HepG2 (cell line): ENCODE measurements around the gene GTF2H1. TPM values are rescaled to one million over a fixed set of nuclear protein-coding genes. Genes with fewer than 3 reads are reported as not detected.

Source experiments
- ARID2 ChIP-seq: sonication (generic); formaldehyde crosslinking; IDR thresholded peaks from 2 replicates; pipeline ENCODE4 v1.8.1; 2022; ENCODE audit warnings: mild to moderate bottlenecking, missing genetic modification reagents, borderline replicate concordance
- BCL3 ChIP-seq: sonication (generic); formaldehyde crosslinking; IDR thresholded peaks from 2 replicates; pipeline ENCODE4 v1.5.1; 2020; ENCODE audit warnings: mild to moderate bottlenecking, missing genetic modification reagents, moderate library complexity
- DZIP1 ChIP-seq: sonication (generic); formaldehyde crosslinking; IDR thresholded peaks from 2 replicates; pipeline ENCODE4 v1.5.0; 2020; ENCODE audit warnings: mild to moderate bottlenecking, missing genetic modification reagents
- HNRNPH1 ChIP-seq: fragments of 200-400 bp; formaldehyde crosslinking; optimal IDR thresholded peaks from 2 replicates; pipeline ENCODE3; 2017; ENCODE audit warnings: mild to moderate bottlenecking, low read depth, low read length
- HOXA7 ChIP-seq: sonication (generic); formaldehyde crosslinking; IDR thresholded peaks from 2 replicates; pipeline ENCODE4 v1.8.1; 2022; ENCODE audit warnings: mild to moderate bottlenecking, missing genetic modification reagents, moderate library complexity
- KDM2A ChIP-seq: sonication (generic); formaldehyde crosslinking; IDR thresholded peaks from 2 replicates; pipeline ENCODE4 v1.4.0; 2020; ENCODE audit warnings: low read depth, missing genetic modification reagents, borderline replicate concordance
- MEIS2 ChIP-seq: sonication (generic); formaldehyde crosslinking; IDR thresholded peaks from 2 replicates; pipeline ENCODE4 v1.9.0; 2021; ENCODE audit warnings: mild to moderate bottlenecking, missing genetic modification reagents
- MTA1 ChIP-seq: sonication (generic); formaldehyde crosslinking; IDR thresholded peaks from 2 replicates; pipeline ENCODE4 v1.4.0; 2020; ENCODE audit warnings: missing genetic modification reagents, mild to moderate bottlenecking, borderline replicate concordance
- NONO ChIP-seq, 2 experiments: fragments of 450-650 bp in 1 of 2; sonication (generic) in 1 of 2; formaldehyde crosslinking in 1 of 2; IDR thresholded peaks in 1 of 2; conservative IDR thresholded peaks in 1 of 2; 2 replicates each; pipeline versions ENCODE4 v1.6.1 to v1.8.0; 2017 to 2022; ENCODE audit warnings: mild to moderate bottlenecking in 1 of 2, missing genetic modification reagents in 1 of 2, moderate library complexity in 1 of 2
- POLR2AphosphoS2 ChIP-seq: IDR thresholded peaks from 2 replicates; pipeline ENCODE4 v1.6.1; 2011; ENCODE audit warnings: low read depth, low read length, improper control_type of control experiment
- PPARG ChIP-seq: conservative IDR thresholded peaks from 2 replicates; pipeline ENCODE4 v1.6.1; 2016; ENCODE audit warnings: missing biosample characterization, missing genetic modification reagents
- RXRA ChIP-seq: sonication (generic); formaldehyde crosslinking; IDR thresholded peaks from 2 replicates; pipeline ENCODE4 v1.5.1; 2020; ENCODE audit warnings: missing genetic modification reagents
- SPEN ChIP-seq: sonication (generic); formaldehyde crosslinking; IDR thresholded peaks from 2 replicates; pipeline ENCODE4 v1.5.1; 2020; ENCODE audit warnings: low read depth, mild to moderate bottlenecking, missing genetic modification reagents
- TBX3 ChIP-seq: fragments of 450-650 bp; IDR thresholded peaks from 2 replicates; pipeline ENCODE4 v1.6.1; 2017; ENCODE audit warnings: antibody characterized with exemption, mild to moderate bottlenecking, inconsistent platforms, borderline replicate concordance
- ZBED4 ChIP-seq: sonication (generic); formaldehyde crosslinking; IDR thresholded peaks from 2 replicates; pipeline ENCODE4 v1.4.0; 2020; ENCODE audit warnings: missing genetic modification reagents, borderline replicate concordance
- ZMYM3 ChIP-seq: sonication (generic); formaldehyde crosslinking; IDR thresholded peaks from 2 replicates; pipeline ENCODE4 v1.5.1; 2020; ENCODE audit warnings: mild to moderate bottlenecking, missing genetic modification reagents
- ZNF660 ChIP-seq: sonication (generic); formaldehyde crosslinking; IDR thresholded peaks from 2 replicates; pipeline ENCODE4 v1.5.1; 2020; ENCODE audit warnings: mild to moderate bottlenecking, low read depth, missing genetic modification reagents, borderline replicate concordance
- ZNF713 ChIP-seq: sonication (generic); formaldehyde crosslinking; IDR thresholded peaks from 2 replicates; pipeline ENCODE4 v1.4.0; 2020; ENCODE audit warnings: mild to moderate bottlenecking, missing genetic modification reagents
- ZNF75D ChIP-seq: sonication (generic); formaldehyde crosslinking; IDR thresholded peaks from 2 replicates; pipeline ENCODE4 v1.8.1; 2023; ENCODE audit warnings: missing genetic modification reagents, mild to moderate bottlenecking, borderline replicate concordance
- ZNF782 ChIP-seq: sonication (generic); formaldehyde crosslinking; IDR thresholded peaks from 2 replicates; pipeline ENCODE4 v1.4.0; 2020; ENCODE audit warnings: missing genetic modification reagents, mild to moderate bottlenecking, borderline replicate concordance
- ZNF841 ChIP-seq: sonication (generic); formaldehyde crosslinking; IDR thresholded peaks from 2 replicates; pipeline ENCODE4 v1.8.1; 2023; ENCODE audit warnings: missing genetic modification reagents, borderline replicate concordance
- polyA plus RNA-seq, 8 experiments: library from polyadenylated mRNA; depleted of rRNA in 3 of 8; stranded (reverse) in 7 of 8; unstranded in 1 of 8; fragments of >200 nt; fragmentation: Illumina TruSeq in 4 of 8; extraction: Trizol in 4 of 8; gene quantifications; 2 replicates each; pipeline versions ENCODE4 v1.2.1 to v1.2.3, GENCODE V29; 2011 to 2016; ENCODE audit warnings: low read depth in 4 of 8, missing spikeins in 1 of 8, mixed read lengths in 1 of 8; ENCODE audit not compliant: insufficient read depth in 1 of 8
- total RNA-seq, 5 experiments: library from RNA; depleted of rRNA; stranded (reverse); fragments of >200 nt; fragmentation: Illumina TruSeq; extraction: Trizol; gene quantifications; 2 replicates each; pipeline ENCODE4 v1.2.3, GENCODE V29; 2016; ENCODE audit warnings: low read depth in 1 of 5

The GTF2H1 gene
- total and polyA plus RNA-seq, 2 of the 13 experiments (the other 11 are each of a cell fraction or from before 2014, with no cell fraction given) = 15.7 to 51.4 TPM

- TF ChIP-seq ZNF75D (CRISPR knock-in tag) (peak; percentile 7; the same call in 1 of the 2 replicates), MEIS2 (CRISPR knock-in tag) (peak; percentile 95), ZNF782 (CRISPR knock-in tag) (no peak; the same call in 1 of the 2 replicates), PPARG (CRISPR knock-in tag) (peak; percentile 66; the same call in 1 of the 2 replicates), ZMYM3 (CRISPR knock-in tag) (peak; percentile 56; the same call in 1 of the 2 replicates), NONO (IDR thresholded peaks at IDR 0.05) (no peak), NONO (CRISPR knock-in tag; conservative IDR thresholded peaks at IDR 0.05) (peak; percentile 98), ZNF841 (CRISPR knock-in tag) (0 out of 2 replicates have a peak, but pooled peaks have one; percentile 90), HOXA7 (CRISPR knock-in tag) (0 out of 2 replicates have a peak, but pooled peaks have one; percentile 85), TBX3 (no peak), HNRNPH1 (no peak), ARID2 (CRISPR knock-in tag) (peak; percentile 95; the same call in 1 of the 2 replicates), ZNF713 (peak; percentile 34; the same call in 1 of the 2 replicates), KDM2A (CRISPR knock-in tag) (peak; percentile 61; the same call in 1 of the 2 replicates), ZBED4 (CRISPR knock-in tag) (peak; percentile 89), BCL3 (CRISPR knock-in tag) (peak; percentile 99), ZNF660 (CRISPR knock-in tag) (peak; percentile 95; the same call in 1 of the 2 replicates), RXRA (CRISPR knock-in tag) (peak; percentile 88), MTA1 (peak; percentile 93; the same call in 1 of the 2 replicates), DZIP1 (CRISPR knock-in tag) (peak; percentile 96), POLR2AphosphoS2 (peak; percentile 96; the same call in 1 of the 2 replicates), SPEN (CRISPR knock-in tag) (peak; percentile 90)
Measured at GRCh38 chr11:18394275-18394927, 72.0 kb downstream of the GTF2H1 start, which contains the start of gene LDHA (continued).
